H1 (cell line): Measurements from ENCODE around the gene ABCG1. TPM values are rescaled to one million over a fixed set of nuclear protein-coding genes. Genes with fewer than 3 reads are reported as not detected.

ENCODE experiments used
- CTCF ChIA-PET: fragments of 300-600 bp; sonication (Branson Sonifier 250); formaldehyde crosslinking; loops from one replicate; lab custom pipeline; 2021; ENCODE audit not compliant: partially characterized antibody; lab: Charles Lee
- POLR2A ChIA-PET: fragments of 300-600 bp; sonication (Branson Sonifier 250); formaldehyde crosslinking; loops from one replicate; lab custom pipeline; 2021; ENCODE audit warnings: inconsistent platforms; ENCODE audit not compliant: partially characterized antibody; lab: Charles Lee
- DNase-seq, 2 experiments: peaks; one replicate each; pipeline versions ENCODE4 v3.0.0 to v3.0.0-alpha.2; 2010 to 2022; ENCODE audit warnings: low spot score in 2 of 2, low read depth in 1 of 2, mixed read lengths in 1 of 2
- FAIRE-seq: peaks from 2 replicates; lab custom pipeline; 2011; peaks lifted over from hg19 to GRCh38; lab: Jason Lieb, UNC
- H2AFZ ChIP-seq: 2 replicates; pipeline ENCODE4 v1.8.1; 2012; ENCODE audit warnings: low read length, inconsistent platforms
- H2AK5ac ChIP-seq: 2 replicates; pipeline ENCODE4 v1.6.1; 2013; ENCODE audit warnings: low read depth, low read length
- H2BK120ac ChIP-seq: replicated peaks from 2 replicates; pipeline ENCODE3; 2013; ENCODE audit warnings: low read depth, low read length, inconsistent platforms
- H2BK12ac ChIP-seq: 2 replicates; pipeline ENCODE4 v1.6.1; 2013; ENCODE audit warnings: low read depth, low read length
- H2BK15ac ChIP-seq: 2 replicates; pipeline ENCODE4 v1.6.1; 2013; ENCODE audit warnings: low read length
- H2BK20ac ChIP-seq: 2 replicates; pipeline ENCODE4 v1.6.1; 2013; ENCODE audit warnings: low read length
- H2BK5ac ChIP-seq: 2 replicates; pipeline ENCODE4 v1.6.1; 2013; ENCODE audit warnings: low read depth, low read length
- H3K14ac ChIP-seq: 2 replicates; pipeline ENCODE4 v1.6.1; 2013; ENCODE audit warnings: inconsistent platforms; ENCODE audit not compliant: insufficient read length
- H3K18ac ChIP-seq: 2 replicates; pipeline ENCODE4 v1.6.1; 2013; ENCODE audit warnings: low read length; ENCODE audit errors: extremely low read depth
- H3K23ac ChIP-seq: 2 replicates; pipeline ENCODE4 v1.6.1; 2013; ENCODE audit warnings: inconsistent platforms; ENCODE audit not compliant: insufficient read length
- H3K23me2 ChIP-seq: 2 replicates; pipeline ENCODE4 v1.6.1; 2013; ENCODE audit warnings: low read depth, low read length
- H3K27ac ChIP-seq: 2 replicates; pipeline ENCODE4 v1.6.1; 2011; ENCODE audit warnings: low read depth, low read length, inconsistent platforms
- H3K27me3 ChIP-seq, 4 experiments: replicated peaks in 1 of 4; 1 replicate in 1 of 4; 2 replicates in 3 of 4; pipeline versions ENCODE4 v1.6.1 to v1.8.1; 2011 to 2013; ENCODE audit warnings: low read length in 3 of 4, mild to moderate bottlenecking in 3 of 4, inconsistent platforms in 2 of 4, mixed read lengths in 2 of 4, moderate library complexity in 1 of 4; ENCODE audit not compliant: control insufficient read depth in 3 of 4, insufficient read depth in 3 of 4; ENCODE audit errors: extremely low read depth in 1 of 4
- H3K36me3 ChIP-seq, 4 experiments: 2 replicates each; pipeline versions ENCODE4 v1.6.1 to v1.8.1; 2011 to 2013; ENCODE audit warnings: mild to moderate bottlenecking in 4 of 4, low read length in 3 of 4, moderate library complexity in 2 of 4, control low read depth in 1 of 4, inconsistent platforms in 1 of 4; ENCODE audit not compliant: insufficient read depth in 4 of 4, control insufficient read depth in 2 of 4
- H3K4ac ChIP-seq: replicated peaks from 2 replicates; pipeline ENCODE3; 2013; ENCODE audit warnings: low read length, low read depth, mixed read lengths, inconsistent platforms; ENCODE audit not compliant: insufficient read length
- H3K4me1 ChIP-seq, 4 experiments: replicated peaks in 1 of 4; 1 replicate in 1 of 4; 2 replicates in 3 of 4; pipeline versions ENCODE4 v1.6.1 to v1.8.1; 2011 to 2013; ENCODE audit warnings: low read length in 3 of 4, inconsistent platforms in 2 of 4, mixed read lengths in 1 of 4; ENCODE audit not compliant: insufficient read depth in 4 of 4, control insufficient read depth in 3 of 4
- H3K4me2 ChIP-seq, 2 experiments: 2 replicates each; pipeline versions ENCODE4 v1.6.1 to v1.8.1; 2011 to 2013; ENCODE audit warnings: low read depth in 2 of 2, low read length in 2 of 2, control low read depth in 1 of 2, inconsistent platforms in 1 of 2, mild to moderate bottlenecking in 1 of 2; ENCODE audit not compliant: insufficient read depth in 1 of 2
- H3K4me3 ChIP-seq, 4 experiments: fragments of 200-600, 300-600 bp in 1 of 4; sonication (generic), shearing (Covaris generic), sonication (Bioruptor Twin) in 1 of 4; 2 replicates each; pipeline versions ENCODE4 v1.5.1 to v1.8.1; 2011 to 2016; ENCODE audit warnings: low read length in 4 of 4, low read depth in 3 of 4, control low read depth in 2 of 4, inconsistent platforms in 2 of 4, mild to moderate bottlenecking in 2 of 4, mixed read lengths in 1 of 4, moderate library complexity in 1 of 4; ENCODE audit not compliant: insufficient read depth in 2 of 4; ENCODE audit errors: extremely low read depth in 1 of 4
- H3K56ac ChIP-seq: replicated peaks from 2 replicates; pipeline ENCODE3; 2013; ENCODE audit warnings: low read depth, mild to moderate bottlenecking, mixed read lengths, low read length, inconsistent platforms; ENCODE audit not compliant: insufficient read length
- H3K79me1 ChIP-seq: 2 replicates; pipeline ENCODE4 v1.6.1; 2013; ENCODE audit warnings: low read depth, low read length, control low read depth
- H3K79me2 ChIP-seq, 2 experiments: 2 replicates each; pipeline versions ENCODE4 v1.6.1 to v1.8.1; 2012 to 2013; ENCODE audit warnings: low read length in 2 of 2, mild to moderate bottlenecking in 2 of 2, inconsistent platforms in 1 of 2; ENCODE audit not compliant: insufficient read depth in 2 of 2, control insufficient read depth in 1 of 2
- H3K9ac ChIP-seq, 4 experiments: replicated peaks in 1 of 4; 1 replicate in 1 of 4; 2 replicates in 3 of 4; pipeline versions ENCODE4 v1.6.1 to v1.8.1; 2011 to 2013; ENCODE audit warnings: low read depth in 3 of 4, low read length in 3 of 4, control low read depth in 2 of 4, mild to moderate bottlenecking in 2 of 4, moderate library complexity in 2 of 4, inconsistent platforms in 1 of 4; ENCODE audit errors: extremely low read depth in 1 of 4
- H3K9me3 ChIP-seq, 2 experiments: 2 replicates each; pipeline versions ENCODE4 v1.6.1 to v1.8.1; 2012 to 2013; ENCODE audit warnings: mild to moderate bottlenecking in 2 of 2, moderate library complexity in 2 of 2, control low read depth in 1 of 2, inconsistent platforms in 1 of 2, low read depth in 1 of 2, low read length in 1 of 2, mixed read lengths in 1 of 2; ENCODE audit not compliant: insufficient read depth in 2 of 2
- H4K20me1 ChIP-seq, 2 experiments: replicated peaks in 1 of 2; 2 replicates each; pipeline versions ENCODE3 to v1.8.1; 2011 to 2013; ENCODE audit warnings: inconsistent platforms in 2 of 2, low read length in 2 of 2, mild to moderate bottlenecking in 1 of 2; ENCODE audit not compliant: insufficient read depth in 2 of 2, control insufficient read depth in 1 of 2
- H4K5ac ChIP-seq: 2 replicates; pipeline ENCODE4 v1.6.1; 2013; ENCODE audit warnings: low read length, low read depth, mixed read lengths, inconsistent platforms; ENCODE audit not compliant: insufficient read length
- H4K8ac ChIP-seq: 2 replicates; pipeline ENCODE4 v1.8.0; 2013; ENCODE audit warnings: mild to moderate bottlenecking, moderate library complexity, low read length, inconsistent platforms; ENCODE audit not compliant: insufficient read depth; ENCODE audit errors: extremely low read depth
- H4K91ac ChIP-seq: replicated peaks from 2 replicates; pipeline ENCODE3; 2013; ENCODE audit warnings: low read length, mixed read lengths, inconsistent platforms; ENCODE audit not compliant: insufficient read length
- EZH2 ChIP-seq: fragments of 200-600 bp; sonication (generic); IDR thresholded peaks from 2 replicates; pipeline ENCODE4 v1.7.1; 2012; ENCODE audit warnings: low read depth, mild to moderate bottlenecking, moderate library complexity, low read length, inconsistent platforms; ENCODE audit not compliant: severe bottlenecking
- JUN ChIP-seq: IDR thresholded peaks from 2 replicates; pipeline ENCODE4 v1.6.1; 2011; ENCODE audit warnings: low read depth, mild to moderate bottlenecking, improper control_type of control experiment, low read length
- PHF8 ChIP-seq: fragments of 200-600 bp; sonication (generic); conservative IDR thresholded peaks from 2 replicates; pipeline ENCODE4 v1.7.1; 2012; ENCODE audit warnings: low read depth, mild to moderate bottlenecking, inconsistent platforms, low read length, moderate library complexity
- SIX5 ChIP-seq: IDR thresholded peaks from 2 replicates; pipeline ENCODE4 v1.6.1; 2011; ENCODE audit warnings: mild to moderate bottlenecking, low read depth, low read length
- ZNF274 ChIP-seq: IDR thresholded peaks from 2 replicates; pipeline ENCODE4 v1.7.0; 2012; ENCODE audit warnings: low read length, borderline replicate concordance; ENCODE audit errors: extremely low read depth
- WGBS, 2 experiments: shearing (Covaris generic) in 1 of 2; methylation state at CpG; one replicate each; pipeline versions ENCODE4 v1.1.6 to v1.1.7; 2013 to 2015; ENCODE audit warnings: low lambda C conversion rate in 2 of 2, mixed read lengths in 2 of 2, inconsistent platforms in 1 of 2, low coverage in 1 of 2, missing lambda C conversion rate in 1 of 2; ENCODE audit not compliant: insufficient replicate concordance in 2 of 2, insufficient coverage in 1 of 2, insufficient read length in 1 of 2; ENCODE audit errors: extremely low coverage in 1 of 2, missing lambda C conversion rate in 1 of 2; 5-methylcytosine and 5-hydroxymethylcytosine counted together
- polyA plus RNA-seq, 7 experiments: library from polyadenylated mRNA; depleted of rRNA in 3 of 7; stranded (reverse) in 5 of 7; unstranded in 2 of 7; fragments of >200 nt in 5 of 7; fragments of 200-250 nt in 2 of 7; gene quantifications; 1 replicate in 5 of 7; 2 replicates in 1 of 7; 4 replicates in 1 of 7; pipeline versions ENCODE4 v1.2.1 to v1.2.3, GENCODE V29; 2011 to 2013; ENCODE audit warnings: missing spikeins in 2 of 7, mixed read lengths in 2 of 7
- total RNA-seq: library from RNA; stranded (reverse); fragmentation: NEBNext Ultra II Directional; extraction: Animal tissue kit (Norgen Biotek cat#: 25700); gene quantifications from 2 replicates; pipeline ENCODE4 v1.2.1, GENCODE V29; 2021

The ABCG1 gene
- total and polyA plus RNA-seq, 2 of the 8 experiments (the other 6 are each of a cell fraction or from before 2014, with no cell fraction given) = 2.1 to 4.0 TPM

- Histone ChIP-seq H2BK20ac (no peak overlapping the region), H3K79me1 (no peaks in the 10 kb centered on the region), H3K23me2 (peaks cover 7% of the 10 kb centered on the region; the same call in 1 of the 2 replicates), H3K4me3 (no peak overlapping the region), H3K9ac (no peak overlapping the region), H2AFZ (no peak overlapping the region), H4K20me1 (peaks cover 0 to 2% of the 10 kb centered on the region in 2 experiments), H3K79me2 (no peaks in the 10 kb centered on the region), H2BK5ac (no peak overlapping the region), H3K18ac (no peak overlapping the region), H3K4me1 (peaks cover 0 to 4% (median 3%) of the 10 kb centered on the region in 4 experiments; a peak in 3 of 7 replicates), H3K9me3 (no peaks in the 10 kb centered on the region), H4K8ac (no peak overlapping the region), H3K14ac (no peak overlapping the region), H2BK12ac (no peak overlapping the region), H2AK5ac (no peak overlapping the region), H2BK15ac (no peak overlapping the region), H3K27me3 (no peaks in the 10 kb centered on the region), H3K56ac (no peak overlapping the region), H3K27ac (no peak overlapping the region), H3K4me2 (no peak overlapping the region), H3K36me3 (no peaks in the 10 kb centered on the region), H4K91ac (no peak overlapping the region), H3K4ac (no peak overlapping the region), H4K5ac (no peak overlapping the region), H2BK120ac (no peak overlapping the region), H3K23ac (no peak overlapping the region)
- CTCF ChIA-PET = interaction anchor here (1.1 to 4.3 kb wide), 11 partner anchors 10 to 155 kb away, joined by 3 to 16 read pairs (median 4); no protein-coding TSS in a partner anchor
- no peak for TF ChIP-seq SIX5
- no peak for TF ChIP-seq JUN
- TF ChIP-seq ZNF274 = no peak
- no peak for TF ChIP-seq PHF8
- TF ChIP-seq EZH2 = no peak
- POLR2A ChIA-PET = interaction anchor here (2.0 kb wide), 1 partner anchor 9 kb away, joined by 4 read pairs; no protein-coding TSS in a partner anchor
- no peak for DNase-seq
- WGBS, 2 experiments = 89% methylated on average over 11 of the region's 11 CpGs; no CpG with 5 or more reads in 1 of the 2 experiments
- FAIRE-seq = no peak
Observed at GRCh38 chr21:42262831-42263231, 43.9 kb downstream of the ABCG1 start.
